A549 treated with CpdA at 1 μM for 4 hours (cell line): ENCODE results near the gene SPC24. TPM values are rescaled to one million over a fixed set of nuclear protein-coding genes. Genes with fewer than 3 reads are reported as not detected.

Experiments used
- total RNA-seq: library from RNA; stranded (reverse); fragments of 200-300 nt; extraction: Qiagen RNA extraction; gene quantifications from 5 replicates; pipeline ENCODE4 v1.2.3, GENCODE V29; 2022; ENCODE audit warnings: low read depth

The SPC24 gene
- total RNA-seq, result 9.8 to 13.8 TPM (median 12.4 TPM) in 5 replicates

GRCh38 chr19:11155373-11156120, at the start of gene SPC24:
Gene SPC24, minus strand, starts transcription at chr19:11155782. Its CDS starts 6 bp downstream, at chr19:11155776.

GRCh38 chr19:11197291-11198174, 42.0 kb upstream of the SPC24 start, which contains the start of gene KANK2:
Gene KANK2, minus strand, starts transcription at chr19:11197545. Its CDS starts 3,034 bp downstream, at chr19:11194511.

Other genes starting within 250 kb of the SPC24 start
- gene YIPF2, start 227.1 kb downstream of the SPC24 start, total RNA-seq, result 19.3 to 21.7 TPM (median 19.6 TPM) in 5 replicates
- 10.9 to 19.2 TPM (median 18.0 TPM) in 5 replicates for gene TIMM29, start 227.0 kb downstream of the SPC24 start, total RNA-seq
- 7.7 to 13.0 TPM (median 10.6 TPM) in 5 replicates for gene SMARCA4, start 194.8 kb downstream of the SPC24 start, total RNA-seq
- 27.3 to 36.5 TPM (median 31.2 TPM) in 5 replicates for gene LDLR, start 66.3 kb downstream of the SPC24 start, total RNA-seq
- 26.5 to 40.8 TPM (median 35.1 TPM) in 5 replicates for gene KANK2, start 41.8 kb upstream of the SPC24 start, total RNA-seq
- gene ANGPTL8, start 83.8 kb upstream of the SPC24 start, total RNA-seq, result not detected in 5 replicates
- gene DOCK6, start 106.7 kb upstream of the SPC24 start, total RNA-seq, result 7.9 to 10.9 TPM (median 8.3 TPM) in 5 replicates
- gene TSPAN16, start 140.4 kb upstream of the SPC24 start, total RNA-seq, result not detected in 5 replicates
- 2.4 to 3.5 TPM (median 3.0 TPM) in 5 replicates for gene RAB3D, start 183.9 kb upstream of the SPC24 start, total RNA-seq
- gene TMEM205, start 190.5 kb upstream of the SPC24 start, total RNA-seq, result 93.6 to 128 TPM (median 112 TPM) in 5 replicates
- gene CCDC159, start 190.7 kb upstream of the SPC24 start, total RNA-seq, result 4.3 to 5.6 TPM (median 5.5 TPM) in 5 replicates
- 6.8 to 10.4 TPM (median 10.3 TPM) in 5 replicates for gene PLPPR2, start 199.7 kb upstream of the SPC24 start, total RNA-seq
- 1.3 to 2.7 TPM (median 2.3 TPM) in 5 replicates for gene SWSAP1, start 218.9 kb upstream of the SPC24 start, total RNA-seq
- gene EPOR, start 228.5 kb upstream of the SPC24 start, total RNA-seq, result 3.5 to 5.7 TPM (median 5.1 TPM) in 5 replicates